ENCODE results near the gene ITGA6.
A peak's percentile ranks its signal among the peaks of the same experiment; 100 is the strongest.

Gene ITGA6

DNA sequence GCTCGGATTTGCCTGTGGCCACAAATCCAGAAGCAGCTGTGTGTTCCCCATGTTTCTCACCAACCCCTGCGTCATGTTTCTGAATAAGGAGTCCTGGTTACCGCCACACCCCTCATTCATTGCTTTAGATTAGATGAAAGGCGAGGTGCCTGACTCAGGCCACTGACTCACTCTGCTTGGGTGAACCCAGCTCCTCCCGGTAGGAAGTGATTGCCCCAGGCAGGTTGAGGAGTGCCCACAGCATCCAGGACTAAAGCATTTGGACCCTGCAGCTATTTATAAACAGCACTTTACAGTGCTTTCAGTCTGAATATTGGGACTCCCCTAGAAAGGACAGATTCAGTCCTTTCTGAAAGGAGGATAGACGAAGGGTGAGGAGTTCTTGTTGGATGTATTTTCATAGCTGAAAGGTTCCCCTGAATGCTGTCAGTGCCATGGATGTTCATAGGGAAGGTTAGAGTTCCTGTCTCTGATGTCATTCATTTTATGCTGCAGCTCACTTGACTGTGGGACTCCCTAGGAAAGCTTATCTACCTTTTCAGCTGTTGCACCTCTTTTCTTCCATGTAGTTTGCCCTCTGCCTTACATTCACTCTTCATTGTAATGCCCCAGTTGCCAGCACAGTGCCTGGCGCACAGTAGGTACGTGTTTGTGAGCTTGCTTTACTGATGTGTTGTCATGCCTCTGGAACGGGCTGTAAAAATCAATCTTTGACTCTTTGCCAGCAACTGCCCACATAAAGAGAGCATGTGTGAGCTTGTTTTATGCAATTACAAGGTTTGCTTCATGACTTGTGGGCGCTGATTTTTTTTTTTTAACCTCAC is 14.9 kb downstream of the ITGA6 start:
- DNase-seq = peak; percentile 77

DNA sequence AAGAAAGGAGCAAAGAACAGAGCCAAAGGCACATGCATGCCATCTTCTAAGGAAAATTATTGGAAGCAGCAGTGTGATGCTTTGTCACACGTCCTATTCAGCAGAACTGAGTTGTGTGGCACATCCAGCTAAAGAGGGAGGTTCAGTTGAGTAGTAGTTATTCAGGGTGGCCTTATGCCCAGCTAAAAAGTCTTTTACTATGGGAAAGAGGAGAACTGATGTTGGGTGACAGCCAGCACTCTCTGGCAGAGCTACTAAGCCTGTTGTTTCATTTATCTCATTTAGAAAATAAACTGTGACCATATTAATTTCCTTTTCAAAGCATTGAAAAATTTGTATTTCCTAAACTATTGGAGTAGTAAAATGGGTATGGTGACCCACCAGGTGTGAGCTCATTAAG is 18.5 kb downstream of the ITGA6 start:
- DNase-seq = no peak

DNA sequence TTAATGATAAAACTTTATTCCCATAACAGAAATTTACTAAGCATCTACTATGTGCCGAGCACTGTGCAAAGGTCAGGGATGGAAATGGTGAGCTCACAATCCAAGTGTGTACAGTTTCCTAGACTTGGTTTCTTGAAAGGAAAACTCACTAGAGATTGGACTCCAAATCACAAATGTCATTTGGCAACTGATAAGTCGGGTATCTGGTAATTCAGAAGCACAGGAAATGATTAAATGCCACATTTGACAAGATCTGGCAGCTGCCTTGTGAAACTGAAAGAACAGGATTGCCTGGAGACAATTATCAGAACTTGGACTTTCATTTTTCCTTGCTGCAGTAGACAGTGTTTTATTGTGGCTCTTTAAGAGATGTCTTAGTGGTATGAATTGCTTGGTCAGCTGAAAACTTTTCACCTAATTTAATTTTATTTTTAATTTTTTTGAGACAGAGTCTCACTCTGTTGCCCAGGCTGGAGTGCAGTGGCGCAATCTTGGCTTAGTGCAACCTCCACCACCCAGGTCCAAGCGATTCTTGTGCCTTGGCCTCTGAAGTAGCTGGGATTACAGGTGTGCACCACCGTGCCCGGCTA is 19.2 kb downstream of the ITGA6 start:
- no peak for DNase-seq

DNA sequence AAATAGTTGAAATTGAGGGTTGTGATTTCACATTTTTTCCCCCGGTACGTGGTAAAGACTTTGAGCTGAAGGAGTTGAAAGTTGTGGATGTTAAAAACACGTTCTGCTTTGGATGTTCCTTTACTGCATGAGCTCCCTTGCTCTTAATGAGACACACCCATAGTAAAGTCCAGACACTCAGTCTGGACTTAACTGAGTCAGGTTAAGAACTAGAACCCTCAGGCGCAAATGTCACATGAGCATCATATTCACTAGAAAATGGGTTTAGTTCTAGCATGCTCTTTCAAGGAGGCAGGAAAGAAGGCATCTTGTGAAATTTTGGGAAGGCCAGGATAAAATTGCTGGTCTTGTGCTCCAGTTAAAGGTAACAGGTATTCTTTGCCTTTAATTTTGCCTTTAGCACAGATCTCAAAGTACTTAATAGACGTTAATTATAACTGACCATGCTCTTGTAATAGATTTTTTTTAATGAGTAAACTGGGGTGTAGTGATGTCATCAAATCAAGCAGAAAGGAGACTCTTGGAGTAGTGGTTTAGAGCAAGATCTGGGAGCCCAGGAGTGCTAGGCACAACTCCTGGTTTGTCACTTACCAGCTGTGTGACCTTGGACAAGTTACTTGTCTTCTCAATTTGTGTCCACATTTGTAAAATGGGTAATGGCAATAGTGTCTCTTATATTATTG is 20.6 kb downstream of the ITGA6 start:
- DNase-seq = no peak

DNA sequence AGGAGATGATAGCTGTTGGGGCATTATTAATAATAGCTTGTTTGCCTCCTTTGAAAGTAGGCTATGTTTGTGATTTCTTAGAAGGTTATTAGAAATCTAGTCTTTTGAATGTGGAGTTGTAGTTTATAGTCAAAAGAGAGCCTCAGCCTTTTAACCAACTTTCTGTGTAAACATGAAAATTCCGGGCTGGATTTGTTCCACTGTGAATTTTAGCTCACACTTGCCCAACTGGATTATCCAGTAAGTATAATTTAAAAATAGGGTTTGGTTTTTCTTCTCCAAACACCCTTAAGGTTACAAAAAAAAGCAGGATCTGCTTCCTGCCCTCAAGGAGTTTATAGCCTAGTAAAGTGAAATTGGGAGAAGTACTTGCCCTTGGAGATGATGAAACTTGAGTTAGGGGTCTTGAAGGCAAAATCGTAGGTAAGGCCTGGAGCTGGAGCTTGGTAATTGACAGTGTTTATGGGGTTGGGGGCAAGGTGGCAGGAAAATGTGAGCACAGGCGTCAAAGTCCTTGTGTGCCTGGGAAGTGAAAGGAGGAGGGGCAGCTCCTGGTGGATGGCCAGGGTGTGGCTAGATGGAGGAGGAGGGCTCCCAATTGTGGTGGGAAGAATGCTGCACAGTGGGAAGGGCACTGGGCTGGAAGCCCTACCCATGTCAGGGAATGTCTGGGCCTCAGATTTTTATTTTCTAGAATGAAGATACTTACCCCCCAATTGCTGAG is 21.3 kb downstream of the ITGA6 start:
- DNase-seq = no peak

DNA sequence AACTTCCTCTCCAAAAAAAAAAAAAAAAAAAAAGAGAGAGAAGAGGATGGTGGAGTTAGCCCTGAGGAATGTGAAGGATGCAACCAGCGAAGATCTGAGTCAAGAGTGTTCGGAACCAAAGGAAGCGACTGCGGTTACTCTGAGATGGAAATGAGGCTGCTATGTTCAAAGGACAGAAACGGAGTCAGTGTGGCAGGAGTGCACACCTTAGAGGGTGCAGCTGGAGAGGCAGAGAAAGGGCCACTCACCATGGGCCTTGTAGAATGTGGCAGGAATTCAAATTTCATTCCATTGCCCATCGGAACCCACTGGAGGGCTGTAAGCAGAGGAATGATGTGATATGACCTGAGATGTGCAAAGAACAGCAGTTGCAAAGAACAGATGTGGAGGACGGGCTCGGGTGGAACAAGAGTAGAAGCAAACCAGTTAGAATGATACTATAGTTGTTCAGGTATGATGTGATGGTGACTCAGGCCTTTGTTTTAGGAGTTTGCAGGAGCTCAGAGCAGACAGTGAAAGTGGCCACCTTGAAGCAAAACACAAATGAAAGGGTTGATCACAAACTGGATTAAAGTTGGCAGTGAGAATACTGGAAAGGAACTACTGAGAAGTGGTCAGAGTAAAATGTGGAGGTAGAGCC is 22.6 kb downstream of the ITGA6 start:
- DNase-seq = peak; percentile 27

DNA sequence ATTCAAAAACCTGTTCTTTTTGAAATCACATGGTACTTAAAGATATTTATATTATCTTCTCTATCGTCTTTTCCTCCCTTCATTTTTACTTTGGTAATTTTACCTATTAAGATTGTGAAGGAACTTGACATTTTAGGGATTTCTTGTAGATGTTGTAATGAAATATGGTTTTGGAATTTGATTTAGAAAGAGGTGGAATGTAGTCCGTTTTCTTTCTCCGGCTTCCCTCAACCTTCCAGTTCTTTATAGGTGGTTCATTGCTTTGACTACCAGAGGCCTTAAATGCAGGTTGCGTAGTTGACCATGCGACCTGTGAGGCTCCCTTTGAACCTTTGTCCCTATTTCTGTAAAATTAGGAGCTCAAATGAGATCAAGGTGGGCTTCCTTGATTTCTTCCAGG is 24.5 kb downstream of the ITGA6 start:
- no peak for DNase-seq

DNA sequence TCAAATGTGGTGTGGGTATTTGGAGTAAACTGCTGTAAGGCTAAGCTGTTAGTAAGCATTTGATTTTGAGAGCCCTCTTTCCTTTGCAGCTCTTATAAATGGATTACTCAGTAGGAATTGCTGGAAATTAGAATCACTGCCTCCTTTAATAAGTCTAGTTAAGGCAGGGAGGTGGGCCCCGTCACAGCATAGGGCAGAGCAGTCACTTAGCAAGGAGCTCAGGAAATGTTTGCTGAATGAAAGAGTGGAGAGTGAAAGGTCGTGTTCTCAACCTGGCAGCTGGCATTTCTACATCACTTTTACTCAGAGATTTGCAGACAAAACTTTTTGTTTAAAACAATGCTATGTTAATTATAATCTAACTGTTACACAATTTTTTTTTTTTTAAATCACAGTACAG is 25.5 kb downstream of the ITGA6 start:
- no peak for DNase-seq

DNA sequence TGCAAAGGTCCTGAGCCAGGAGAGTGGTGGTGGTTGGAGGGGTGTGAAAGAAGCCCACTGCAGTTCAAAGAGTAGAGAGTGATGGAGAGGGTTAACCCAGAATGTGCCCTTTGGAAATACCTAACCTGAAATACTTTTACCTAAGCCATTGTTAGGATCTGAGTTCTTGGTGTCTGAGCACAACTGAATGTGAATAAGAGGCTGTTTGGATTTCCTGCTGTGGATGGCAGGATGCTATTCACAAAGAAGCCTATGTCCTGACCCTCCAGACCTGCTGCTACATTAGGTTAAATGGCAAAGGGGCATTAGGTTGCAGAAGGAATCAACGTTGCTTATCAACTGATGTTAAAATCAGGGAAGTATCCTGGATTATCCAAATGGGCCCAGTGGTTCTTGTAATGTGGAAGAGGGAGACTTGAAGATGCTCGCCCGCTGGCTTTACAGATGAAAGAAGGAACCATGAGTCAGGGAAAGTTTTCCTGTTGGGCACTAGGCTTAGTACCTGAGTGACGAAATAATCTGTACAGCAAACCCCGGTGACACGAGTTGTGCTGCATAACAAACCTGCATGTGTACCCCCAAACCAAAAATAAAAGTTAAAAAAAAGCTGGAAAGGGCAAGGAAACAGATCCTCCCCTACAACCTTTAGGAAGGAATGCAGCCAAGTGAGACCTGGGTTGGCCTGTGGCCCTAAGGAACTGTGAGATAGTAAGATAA is 27.2 kb downstream of the ITGA6 start:
- DNase-seq = no peak

DNA sequence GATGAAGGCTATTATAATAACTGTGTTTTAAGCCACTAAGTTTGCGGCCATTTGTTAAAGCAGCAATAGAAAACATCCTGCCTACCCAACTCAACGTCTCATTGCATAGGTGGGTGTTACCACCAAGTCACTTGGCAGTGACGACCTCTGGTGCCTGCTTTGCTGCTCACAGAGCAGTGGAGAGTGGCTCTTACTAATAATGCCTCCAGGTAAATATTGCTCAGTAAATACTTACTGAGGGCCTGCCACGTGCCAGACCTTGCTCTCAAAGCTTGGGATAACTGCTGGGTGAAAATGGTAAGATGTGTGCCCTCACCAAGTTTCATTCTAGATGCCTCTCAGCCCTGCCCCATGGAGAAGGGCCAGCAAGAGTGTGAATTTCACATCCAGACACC is 27.7 kb downstream of the ITGA6 start:
- DNase-seq = no peak

DNA sequence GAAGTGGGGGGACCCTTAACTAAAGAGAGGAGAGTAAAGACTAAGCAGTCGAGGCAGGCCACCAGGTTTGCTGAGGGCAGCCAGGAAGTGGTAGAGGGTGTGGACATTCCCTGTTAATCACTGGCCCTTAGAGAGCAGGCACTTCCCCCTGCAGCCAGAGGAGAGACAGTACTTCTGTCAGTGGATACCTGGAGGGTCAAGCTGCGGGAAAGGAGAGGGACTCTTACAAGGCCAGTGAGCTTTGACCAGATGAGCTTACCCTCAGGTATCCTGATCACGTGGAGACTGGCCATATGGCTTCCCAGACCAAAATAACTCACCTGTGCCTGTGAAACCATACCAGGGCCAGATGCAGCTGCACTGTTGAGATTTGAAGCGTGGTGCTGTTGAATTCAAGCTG is 28.6 kb downstream of the ITGA6 start:
- no peak for DNase-seq

DNA sequence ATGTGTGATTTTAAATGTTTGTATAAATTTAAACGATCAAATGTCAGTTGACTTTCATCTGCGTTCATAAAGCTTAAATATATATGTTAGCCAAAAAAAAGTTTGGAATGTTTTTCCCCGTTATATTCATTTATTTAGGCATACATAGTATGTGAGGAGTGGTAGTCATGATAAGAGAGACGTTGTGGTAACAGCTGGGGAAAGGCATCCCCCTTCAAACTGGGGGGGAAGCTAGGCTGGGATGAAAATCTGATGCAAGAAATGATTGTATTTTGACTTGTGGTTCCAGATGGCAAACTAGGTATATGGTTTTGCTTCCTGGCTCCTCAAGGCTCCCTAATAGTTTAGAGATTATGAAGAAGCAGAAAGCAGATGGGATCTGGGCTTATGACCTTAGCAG is 30.1 kb downstream of the ITGA6 start:
- DNase-seq = no peak

DNA sequence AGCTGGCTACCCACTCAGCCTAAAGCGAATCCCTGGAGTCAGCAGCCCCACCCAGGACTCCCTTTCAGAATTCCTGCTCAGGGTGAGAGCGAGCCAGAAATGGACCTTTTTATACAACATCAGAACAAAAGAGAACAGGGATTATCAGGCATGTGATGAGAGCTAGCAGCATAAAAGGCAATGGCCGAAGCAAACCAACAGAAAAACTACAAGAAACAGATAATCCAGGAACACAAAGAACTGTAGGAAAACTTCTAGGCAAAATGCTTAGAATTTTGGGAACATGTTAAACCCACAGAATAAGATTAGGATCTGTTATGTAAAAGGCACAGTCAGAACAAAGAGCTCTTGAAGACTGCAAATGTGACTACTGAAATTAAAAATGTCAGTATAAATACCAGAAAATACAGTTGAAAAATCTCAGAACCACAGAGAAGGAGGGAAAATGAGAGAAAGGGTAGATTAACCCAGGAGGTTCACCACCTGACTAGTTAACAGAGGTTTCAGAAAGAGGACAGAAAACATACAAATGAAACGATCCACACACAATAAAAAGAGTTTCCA is 31.3 kb downstream of the ITGA6 start:
- DNase-seq = no peak

DNA sequence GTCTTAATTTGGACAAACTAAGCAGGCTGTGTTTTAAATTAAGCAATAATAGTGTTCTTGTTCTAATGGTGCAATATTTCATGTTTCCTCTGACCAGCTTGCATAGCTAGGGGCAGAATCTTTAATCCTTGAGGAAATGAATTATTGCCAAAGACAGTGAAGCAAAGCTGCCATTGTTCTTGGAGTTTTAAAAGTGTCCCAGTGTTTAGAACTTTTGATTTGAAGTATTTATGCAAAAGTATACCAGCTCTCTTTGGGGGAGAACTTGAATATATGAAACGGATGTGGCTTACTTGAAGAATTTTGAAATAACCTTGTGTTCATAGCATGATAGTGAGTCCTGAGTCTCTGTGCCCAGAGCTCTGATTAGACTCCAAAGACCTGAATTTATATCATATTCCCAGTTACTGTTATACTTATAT is 33.4 kb downstream of the ITGA6 start:
- DNase-seq = no peak

DNA sequence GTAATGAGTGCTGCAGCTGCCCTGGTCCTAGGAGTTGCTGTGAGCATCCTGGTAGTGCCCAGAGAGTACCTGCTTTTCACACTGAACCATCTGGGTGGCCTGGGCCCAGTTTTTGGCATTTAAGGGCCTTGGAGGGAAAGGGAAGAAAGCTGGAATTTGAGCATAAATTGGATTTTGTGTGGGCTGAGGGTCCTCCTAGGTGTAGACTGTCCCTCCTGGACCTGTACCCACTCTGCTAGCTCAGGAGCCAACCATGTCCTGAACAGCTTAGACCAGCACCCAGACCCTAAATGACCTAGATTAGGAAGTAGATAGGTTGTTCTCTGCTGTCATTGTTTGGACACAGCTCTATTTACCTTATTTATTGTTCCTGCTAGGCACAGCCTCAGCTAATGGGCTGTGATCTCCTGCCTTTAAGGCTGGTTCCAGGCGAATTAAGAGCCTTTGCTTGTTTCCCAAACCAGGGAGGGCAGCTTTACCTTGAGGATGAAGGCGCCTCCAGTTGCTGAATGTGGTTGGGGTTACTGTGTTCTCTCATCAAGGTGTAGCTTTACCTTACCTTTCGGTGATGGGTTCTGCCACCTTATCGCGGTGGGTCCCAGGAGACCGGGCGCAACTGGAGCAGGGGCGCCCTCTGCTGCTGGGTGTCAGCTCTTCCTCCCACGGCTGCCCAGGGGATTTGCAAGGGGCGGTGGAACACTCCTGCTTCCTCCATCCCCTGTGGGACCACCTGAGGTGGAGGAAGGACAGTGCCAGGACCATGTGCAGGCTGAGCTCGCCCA is 34.4 kb downstream of the ITGA6 start:
- peak; percentile 90 for DNase-seq

DNA sequence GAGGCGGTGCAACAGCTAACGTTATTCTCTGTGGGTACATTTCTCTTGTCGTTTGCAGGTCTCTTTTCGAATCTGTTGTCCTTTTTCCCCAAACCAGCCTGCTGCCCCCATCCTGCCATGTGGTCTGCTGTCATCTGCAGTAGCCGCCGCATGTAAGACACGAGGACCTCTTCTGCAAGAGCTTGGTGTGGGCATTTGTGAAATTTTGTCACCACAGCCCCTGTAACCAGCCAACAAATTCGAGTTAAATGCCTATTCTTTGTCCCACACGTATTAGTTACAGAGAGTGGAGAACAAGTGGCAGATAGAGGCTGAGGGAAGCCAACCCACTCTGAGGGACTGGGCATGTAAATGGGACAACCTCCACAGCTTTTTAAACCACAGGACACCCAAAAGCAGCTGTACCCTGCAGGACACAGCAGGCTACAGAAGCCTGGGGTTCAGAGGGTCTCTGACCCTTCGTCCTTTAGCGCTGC is 35.0 kb downstream of the ITGA6 start:
- DNase-seq = peak; percentile 35

DNA sequence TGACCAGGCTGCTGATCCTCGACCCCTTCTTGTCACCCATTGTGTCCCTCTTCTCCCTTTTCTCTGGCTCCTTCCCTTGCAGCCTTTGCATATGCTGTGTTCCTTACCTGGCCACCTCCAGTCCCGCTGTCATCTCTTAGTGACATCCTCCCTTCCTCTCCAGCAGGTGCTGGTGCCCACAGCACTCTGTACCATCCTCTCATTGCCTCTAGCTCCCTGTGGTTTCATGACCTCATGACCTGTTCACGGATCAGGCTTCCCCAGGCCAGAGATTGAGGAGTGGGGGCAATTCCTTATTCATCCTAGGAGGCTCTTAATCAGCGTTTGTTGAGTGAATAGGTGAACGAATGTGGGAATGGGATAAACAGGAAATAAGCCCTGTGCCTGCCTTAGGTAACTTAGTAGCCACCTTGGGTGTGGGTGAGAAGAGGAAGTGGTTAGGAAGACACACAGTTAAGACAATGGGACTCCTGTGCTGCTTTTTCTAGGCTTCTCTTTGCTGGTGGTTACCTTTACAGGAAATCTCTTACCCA is 35.5 kb downstream of the ITGA6 start:
- DNase-seq = peak; percentile 57

DNA sequence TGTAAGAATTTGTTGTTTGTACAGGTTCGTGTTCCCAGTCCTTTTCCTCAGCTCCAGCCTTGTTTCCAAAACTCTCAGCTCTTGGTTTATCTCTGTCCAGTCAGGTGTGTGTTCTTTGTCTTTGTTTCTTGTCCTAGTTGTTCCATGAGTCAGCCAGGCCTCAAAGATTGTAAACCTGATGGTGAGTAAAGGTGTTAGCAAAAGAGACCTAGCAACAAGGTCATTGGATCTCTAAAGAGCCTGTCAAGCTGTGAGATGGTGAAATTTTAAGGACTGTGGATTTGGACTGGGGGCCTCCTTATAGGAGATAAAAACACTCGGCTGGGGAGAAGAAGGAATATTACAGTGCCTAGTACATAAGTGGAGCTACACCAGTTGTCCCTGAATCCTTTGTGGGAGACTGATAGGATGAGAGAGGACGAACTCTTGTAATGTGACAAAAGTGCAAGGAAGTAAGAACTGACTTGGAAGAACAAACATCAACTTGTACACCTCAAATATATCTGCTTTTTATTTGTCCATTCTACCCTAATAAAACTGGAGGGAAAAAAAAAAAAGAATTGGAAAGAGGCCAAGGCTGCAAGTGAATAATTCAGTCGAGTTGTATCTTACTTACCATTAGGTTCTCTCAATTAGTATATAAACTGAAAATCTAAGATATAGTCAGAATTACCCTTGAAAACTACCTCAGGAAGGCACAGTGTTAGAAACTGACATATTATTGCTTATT is 37.2 kb downstream of the ITGA6 start:
- DNase-seq = no peak

DNA sequence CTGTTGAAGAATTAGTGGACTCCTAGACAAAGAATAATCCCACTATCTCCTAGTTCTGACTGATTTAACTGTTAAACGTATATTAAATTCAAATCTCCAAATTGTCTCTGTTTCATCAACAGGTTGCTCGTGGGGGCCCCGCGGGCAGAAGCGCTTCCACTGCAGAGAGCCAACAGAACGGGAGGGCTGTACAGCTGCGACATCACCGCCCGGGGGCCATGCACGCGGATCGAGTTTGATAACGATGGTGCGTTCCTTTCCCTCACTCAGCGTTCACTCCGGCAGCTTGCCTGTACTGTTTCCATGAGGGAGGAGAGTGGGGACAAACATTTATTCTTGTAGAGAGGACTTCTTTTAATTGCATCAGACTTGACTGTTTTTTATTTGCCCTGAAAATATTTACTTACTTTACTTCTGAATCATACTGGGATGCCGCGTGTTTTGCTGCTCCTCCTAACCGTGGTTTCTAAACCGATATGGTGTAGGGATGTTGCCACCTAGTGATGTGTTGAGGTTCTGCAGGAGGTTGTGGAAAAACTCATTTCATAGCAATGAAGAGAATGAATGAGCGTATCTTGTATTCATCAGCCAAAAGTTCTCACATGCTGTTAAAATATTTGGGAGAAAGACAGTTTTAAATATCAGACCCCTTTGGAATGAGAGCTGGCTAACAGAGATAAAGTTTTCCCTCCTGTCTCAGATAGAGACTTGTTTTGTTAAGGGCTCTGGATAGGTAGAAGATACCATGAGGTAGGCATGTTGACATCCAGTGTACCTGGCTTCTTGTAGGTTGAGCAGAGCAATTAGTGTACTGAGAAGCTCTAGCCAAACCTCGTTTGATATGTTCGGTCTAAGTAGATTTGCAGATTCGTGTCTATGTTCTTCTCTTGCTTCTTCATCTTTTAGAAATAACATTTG is 38.3 kb downstream of the ITGA6 start:
- peak; percentile 80 for DNase-seq
